Lung (tissue), 12 donors: ENCODE measurements around the gene CDH4. TPM values are rescaled to one million over a fixed set of nuclear protein-coding genes. Genes with fewer than 3 reads are reported as not detected.
"Not testable (repeated sequence)": the region's sequence is repeated elsewhere in the genome, so short reads cannot be mapped to it uniquely, and the experiment has no call there.

Experiments used
- ATAC-seq: fragments of 200-7000 bp; cut with Tn5 transposase; one replicate; pipeline ENCODE4 v1.9.1; 2020; ENCODE audit warnings: moderate number of reproducible peaks; ENCODE audit not compliant: insufficient read depth, low FRiP score
- DNase-seq, 3 donors: peaks; one replicate each; pipeline ENCODE4 v3.0.0-alpha.2; 2013 to 2017
- H3K27ac ChIP-seq, 2 donors: one replicate each; pipeline ENCODE4 v1.5.1; 2013; ENCODE audit warnings: mild to moderate bottlenecking in 2 of 2, moderate library complexity in 2 of 2, control low read depth in 1 of 2, inconsistent platforms in 1 of 2, low read depth in 1 of 2, low read length in 1 of 2
- H3K27me3 ChIP-seq, 3 donors: one replicate each; pipeline ENCODE4 v1.5.1; 2013; ENCODE audit warnings: low read length in 2 of 3; ENCODE audit not compliant: control insufficient read depth in 3 of 3, insufficient read depth in 3 of 3
- H3K36me3 ChIP-seq, 4 donors: one replicate each; pipeline ENCODE4 v1.5.1; 2013; ENCODE audit warnings: low read length in 4 of 4, mild to moderate bottlenecking in 1 of 4, moderate library complexity in 1 of 4; ENCODE audit not compliant: control insufficient read depth in 4 of 4, insufficient read depth in 4 of 4
- H3K4me1 ChIP-seq, 5 donors: one replicate each; pipeline ENCODE4 v1.5.1; 2013; ENCODE audit warnings: low read length in 5 of 5, mild to moderate bottlenecking in 2 of 5, moderate library complexity in 1 of 5; ENCODE audit not compliant: control insufficient read depth in 5 of 5, insufficient read depth in 5 of 5
- H3K4me3 ChIP-seq: one replicate; pipeline ENCODE4 v1.5.1; 2013; ENCODE audit warnings: mild to moderate bottlenecking, control low read depth, moderate library complexity
- H3K9ac ChIP-seq, 2 donors: one replicate each; pipeline ENCODE4 v1.5.1; 2013; ENCODE audit warnings: low read length in 2 of 2, control low read depth in 1 of 2; ENCODE audit not compliant: insufficient read depth in 1 of 2
- H3K9me3 ChIP-seq, 4 donors: one replicate each; pipeline ENCODE4 v1.5.1; 2013; ENCODE audit warnings: low read length in 3 of 4, mild to moderate bottlenecking in 1 of 4, moderate library complexity in 1 of 4; ENCODE audit not compliant: control insufficient read depth in 4 of 4, insufficient read depth in 3 of 4
- CTCF ChIP-seq: IDR thresholded peaks from 2 replicates; pipeline ENCODE4 v1.5.1; 2012; ENCODE audit warnings: mild to moderate bottlenecking; ENCODE audit errors: control extremely low read depth, extremely low read depth
- WGBS, 2 donors: extraction: QIAGEN DNeasy Blood & Tissue Kit; methylation state at CpG; one replicate each; pipeline ENCODE4 v1.1.7; 2013; 5-methylcytosine and 5-hydroxymethylcytosine counted together
- polyA plus RNA-seq, 2 donors: library from polyadenylated mRNA; stranded (reverse); fragments of 200-250 nt; gene quantifications; one replicate each; pipeline ENCODE4 v1.2.1, GENCODE V29; 2013
- total RNA-seq, 2 donors: library from RNA; depleted of rRNA in 1 of 2; stranded (reverse); fragments of >200 nt in 1 of 2; gene quantifications; one replicate each; pipeline ENCODE4 v1.2.1, GENCODE V29; 2014 to 2021
- donor health status: control.
- donor health status: control.
- donor health status: Bipolar disorder and iron deficiency.
- donor health status: healthy.
- donor health status: DM: yes; HTN: yes; CAD: no.

Gene CDH4
- total and polyA plus RNA-seq, 4 donors, result 0.10 to 2.1 (median 0.34) TPM

GRCh38 chr20:61853073-61854005 lies 601.3 kb downstream of the CDH4 start:
- Histone ChIP-seq H3K36me3 (no peaks in the 10 kb centered on the region), H3K27me3 (peaks cover 0 to 12% (median 3%) of the 10 kb centered on the region in 3 donors), H3K4me3 (no peak overlapping the region), H3K9ac (no peak overlapping the region), H3K4me1 (peaks cover 0 to 19% (median 0%) of the 10 kb centered on the region in 5 donors), H3K27ac (no peak overlapping the region), H3K9me3 (peaks cover 0 to 21% (median 0%) of the 10 kb centered on the region in 4 donors)
- DNase-seq (no peak), ATAC-seq (no peak)
- no peak for TF ChIP-seq CTCF
- WGBS, 2 donors, result 82 to 90% methylated on average over 24 of the region's 24 CpGs

- not testable (repeated sequence) for H3K36me3 ChIP-seq, ATAC-seq, H3K27ac ChIP-seq, H3K9ac ChIP-seq, H3K4me3 ChIP-seq, DNase-seq
- Histone ChIP-seq H3K27me3 (peaks cover 0 to 13% (median 3%) of the 10 kb centered on the region in 3 donors), H3K9me3 (peaks cover 0 to 18% (median 0%) of the 10 kb centered on the region in 4 donors), H3K4me1 (peaks cover 0 to 16% (median 0%) of the 10 kb centered on the region in 5 donors)
- WGBS, 2 donors, result 85 to 86% methylated on average over 4 of the region's 4 CpGs
Measured at GRCh38 chr20:61854538-61854937, 602.5 kb downstream of the CDH4 start.

- no peak for TF ChIP-seq CTCF
- Histone ChIP-seq H3K27ac (no peak overlapping the region), H3K36me3 (no peaks in the 10 kb centered on the region), H3K4me1 (peaks cover 0 to 12% (median 0%) of the 10 kb centered on the region in 5 donors), H3K9me3 (peaks cover 0 to 14% (median 0%) of the 10 kb centered on the region in 4 donors), H3K27me3 (peaks cover 0 to 11% (median 3%) of the 10 kb centered on the region in 3 donors), H3K9ac (no peak overlapping the region), H3K4me3 (no peak overlapping the region)
- DNase-seq (no peak), ATAC-seq (no peak)
- 82 to 85% methylated on average over 8 of the region's 8 CpGs for WGBS, 2 donors
Measured at GRCh38 chr20:61855286-61855685, 603.2 kb downstream of the CDH4 start.

GRCh38 chr20:61856626-61857413 lies 604.8 kb downstream of the CDH4 start:
- no peaks in the 10 kb centered on the region for H3K36me3 ChIP-seq
- peaks cover 0 to 11% (median 0%) of the 10 kb centered on the region in 4 donors for H3K9me3 ChIP-seq
- ATAC-seq (no peak), DNase-seq (no peak)
- H3K27ac ChIP-seq, result no peak overlapping the region
- WGBS, 2 donors, result 88 to 91% methylated on average over 31 of the region's 31 CpGs
- H3K4me1 ChIP-seq, result no peaks in the 10 kb centered on the region
- no peak for TF ChIP-seq CTCF
- H3K4me3 ChIP-seq, result no peak overlapping the region
- peaks cover 0 to 8% (median 0%) of the 10 kb centered on the region in 3 donors for H3K27me3 ChIP-seq
- H3K9ac ChIP-seq, result no peak overlapping the region
